H1 (cell line): ENCODE measurements around the gene ERMN. TPM values are rescaled to one million over a fixed set of nuclear protein-coding genes. Genes with fewer than 3 reads are reported as not detected.

Experiments
- CTCF ChIA-PET: fragments of 300-600 bp; sonication (Branson Sonifier 250); formaldehyde crosslinking; loops from one replicate; lab custom pipeline; 2021; ENCODE audit not compliant: partially characterized antibody; lab: Charles Lee
- POLR2A ChIA-PET: fragments of 300-600 bp; sonication (Branson Sonifier 250); formaldehyde crosslinking; loops from one replicate; lab custom pipeline; 2021; ENCODE audit warnings: inconsistent platforms; ENCODE audit not compliant: partially characterized antibody; lab: Charles Lee
- DNase-seq, 2 experiments: peaks; one replicate each; pipeline versions ENCODE4 v3.0.0 to v3.0.0-alpha.2; 2010 to 2022; ENCODE audit warnings: low spot score in 2 of 2, low read depth in 1 of 2, mixed read lengths in 1 of 2
- FAIRE-seq: peaks from 2 replicates; lab custom pipeline; 2011; peaks lifted over from hg19 to GRCh38; lab: Jason Lieb, UNC
- H2AFZ ChIP-seq: 2 replicates; pipeline ENCODE4 v1.8.1; 2012; ENCODE audit warnings: low read length, inconsistent platforms
- H2AK5ac ChIP-seq: 2 replicates; pipeline ENCODE4 v1.6.1; 2013; ENCODE audit warnings: low read depth, low read length
- H2BK120ac ChIP-seq: replicated peaks from 2 replicates; pipeline ENCODE3; 2013; ENCODE audit warnings: low read depth, low read length, inconsistent platforms
- H2BK12ac ChIP-seq: 2 replicates; pipeline ENCODE4 v1.6.1; 2013; ENCODE audit warnings: low read depth, low read length
- H2BK15ac ChIP-seq: 2 replicates; pipeline ENCODE4 v1.6.1; 2013; ENCODE audit warnings: low read length
- H2BK20ac ChIP-seq: 2 replicates; pipeline ENCODE4 v1.6.1; 2013; ENCODE audit warnings: low read length
- H2BK5ac ChIP-seq: 2 replicates; pipeline ENCODE4 v1.6.1; 2013; ENCODE audit warnings: low read depth, low read length
- H3K14ac ChIP-seq: 2 replicates; pipeline ENCODE4 v1.6.1; 2013; ENCODE audit warnings: inconsistent platforms; ENCODE audit not compliant: insufficient read length
- H3K18ac ChIP-seq: 2 replicates; pipeline ENCODE4 v1.6.1; 2013; ENCODE audit warnings: low read length; ENCODE audit errors: extremely low read depth
- H3K23ac ChIP-seq: 2 replicates; pipeline ENCODE4 v1.6.1; 2013; ENCODE audit warnings: inconsistent platforms; ENCODE audit not compliant: insufficient read length
- H3K23me2 ChIP-seq: 2 replicates; pipeline ENCODE4 v1.6.1; 2013; ENCODE audit warnings: low read depth, low read length
- H3K27ac ChIP-seq: 2 replicates; pipeline ENCODE4 v1.6.1; 2011; ENCODE audit warnings: low read depth, low read length, inconsistent platforms
- H3K27me3 ChIP-seq, 4 experiments: replicated peaks in 1 of 4; 1 replicate in 1 of 4; 2 replicates in 3 of 4; pipeline versions ENCODE4 v1.6.1 to v1.8.1; 2011 to 2013; ENCODE audit warnings: low read length in 3 of 4, mild to moderate bottlenecking in 3 of 4, inconsistent platforms in 2 of 4, mixed read lengths in 2 of 4, moderate library complexity in 1 of 4; ENCODE audit not compliant: control insufficient read depth in 3 of 4, insufficient read depth in 3 of 4; ENCODE audit errors: extremely low read depth in 1 of 4
- H3K36me3 ChIP-seq, 4 experiments: 2 replicates each; pipeline versions ENCODE4 v1.6.1 to v1.8.1; 2011 to 2013; ENCODE audit warnings: mild to moderate bottlenecking in 4 of 4, low read length in 3 of 4, moderate library complexity in 2 of 4, control low read depth in 1 of 4, inconsistent platforms in 1 of 4; ENCODE audit not compliant: insufficient read depth in 4 of 4, control insufficient read depth in 2 of 4
- H3K4ac ChIP-seq: replicated peaks from 2 replicates; pipeline ENCODE3; 2013; ENCODE audit warnings: low read length, low read depth, mixed read lengths, inconsistent platforms; ENCODE audit not compliant: insufficient read length
- H3K4me1 ChIP-seq, 4 experiments: replicated peaks in 1 of 4; 1 replicate in 1 of 4; 2 replicates in 3 of 4; pipeline versions ENCODE4 v1.6.1 to v1.8.1; 2011 to 2013; ENCODE audit warnings: low read length in 3 of 4, inconsistent platforms in 2 of 4, mixed read lengths in 1 of 4; ENCODE audit not compliant: insufficient read depth in 4 of 4, control insufficient read depth in 3 of 4
- H3K4me2 ChIP-seq, 2 experiments: 2 replicates each; pipeline versions ENCODE4 v1.6.1 to v1.8.1; 2011 to 2013; ENCODE audit warnings: low read depth in 2 of 2, low read length in 2 of 2, control low read depth in 1 of 2, inconsistent platforms in 1 of 2, mild to moderate bottlenecking in 1 of 2; ENCODE audit not compliant: insufficient read depth in 1 of 2
- H3K4me3 ChIP-seq, 4 experiments: fragments of 200-600, 300-600 bp in 1 of 4; sonication (generic), shearing (Covaris generic), sonication (Bioruptor Twin) in 1 of 4; 2 replicates each; pipeline versions ENCODE4 v1.5.1 to v1.8.1; 2011 to 2016; ENCODE audit warnings: low read length in 4 of 4, low read depth in 3 of 4, control low read depth in 2 of 4, inconsistent platforms in 2 of 4, mild to moderate bottlenecking in 2 of 4, mixed read lengths in 1 of 4, moderate library complexity in 1 of 4; ENCODE audit not compliant: insufficient read depth in 2 of 4; ENCODE audit errors: extremely low read depth in 1 of 4
- H3K56ac ChIP-seq: replicated peaks from 2 replicates; pipeline ENCODE3; 2013; ENCODE audit warnings: low read depth, mild to moderate bottlenecking, mixed read lengths, low read length, inconsistent platforms; ENCODE audit not compliant: insufficient read length
- H3K79me1 ChIP-seq: 2 replicates; pipeline ENCODE4 v1.6.1; 2013; ENCODE audit warnings: low read depth, low read length, control low read depth
- H3K79me2 ChIP-seq, 2 experiments: 2 replicates each; pipeline versions ENCODE4 v1.6.1 to v1.8.1; 2012 to 2013; ENCODE audit warnings: low read length in 2 of 2, mild to moderate bottlenecking in 2 of 2, inconsistent platforms in 1 of 2; ENCODE audit not compliant: insufficient read depth in 2 of 2, control insufficient read depth in 1 of 2
- H3K9ac ChIP-seq, 4 experiments: replicated peaks in 1 of 4; 1 replicate in 1 of 4; 2 replicates in 3 of 4; pipeline versions ENCODE4 v1.6.1 to v1.8.1; 2011 to 2013; ENCODE audit warnings: low read depth in 3 of 4, low read length in 3 of 4, control low read depth in 2 of 4, mild to moderate bottlenecking in 2 of 4, moderate library complexity in 2 of 4, inconsistent platforms in 1 of 4; ENCODE audit errors: extremely low read depth in 1 of 4
- H3K9me3 ChIP-seq, 2 experiments: 2 replicates each; pipeline versions ENCODE4 v1.6.1 to v1.8.1; 2012 to 2013; ENCODE audit warnings: mild to moderate bottlenecking in 2 of 2, moderate library complexity in 2 of 2, control low read depth in 1 of 2, inconsistent platforms in 1 of 2, low read depth in 1 of 2, low read length in 1 of 2, mixed read lengths in 1 of 2; ENCODE audit not compliant: insufficient read depth in 2 of 2
- H4K20me1 ChIP-seq, 2 experiments: replicated peaks in 1 of 2; 2 replicates each; pipeline versions ENCODE3 to v1.8.1; 2011 to 2013; ENCODE audit warnings: inconsistent platforms in 2 of 2, low read length in 2 of 2, mild to moderate bottlenecking in 1 of 2; ENCODE audit not compliant: insufficient read depth in 2 of 2, control insufficient read depth in 1 of 2
- H4K5ac ChIP-seq: 2 replicates; pipeline ENCODE4 v1.6.1; 2013; ENCODE audit warnings: low read length, low read depth, mixed read lengths, inconsistent platforms; ENCODE audit not compliant: insufficient read length
- H4K8ac ChIP-seq: 2 replicates; pipeline ENCODE4 v1.8.0; 2013; ENCODE audit warnings: mild to moderate bottlenecking, moderate library complexity, low read length, inconsistent platforms; ENCODE audit not compliant: insufficient read depth; ENCODE audit errors: extremely low read depth
- H4K91ac ChIP-seq: replicated peaks from 2 replicates; pipeline ENCODE3; 2013; ENCODE audit warnings: low read length, mixed read lengths, inconsistent platforms; ENCODE audit not compliant: insufficient read length
- SP1 ChIP-seq: IDR thresholded peaks from 2 replicates; pipeline ENCODE4 v1.6.1; 2011; ENCODE audit warnings: low read depth, low read length
- WGBS, 2 experiments: shearing (Covaris generic) in 1 of 2; methylation state at CpG; one replicate each; pipeline versions ENCODE4 v1.1.6 to v1.1.7; 2013 to 2015; ENCODE audit warnings: low lambda C conversion rate in 2 of 2, mixed read lengths in 2 of 2, inconsistent platforms in 1 of 2, low coverage in 1 of 2, missing lambda C conversion rate in 1 of 2; ENCODE audit not compliant: insufficient replicate concordance in 2 of 2, insufficient coverage in 1 of 2, insufficient read length in 1 of 2; ENCODE audit errors: extremely low coverage in 1 of 2, missing lambda C conversion rate in 1 of 2; 5-methylcytosine and 5-hydroxymethylcytosine counted together
- polyA plus RNA-seq, 7 experiments: library from polyadenylated mRNA; depleted of rRNA in 3 of 7; stranded (reverse) in 5 of 7; unstranded in 2 of 7; fragments of >200 nt in 5 of 7; fragments of 200-250 nt in 2 of 7; gene quantifications; 1 replicate in 5 of 7; 2 replicates in 1 of 7; 4 replicates in 1 of 7; pipeline versions ENCODE4 v1.2.1 to v1.2.3, GENCODE V29; 2011 to 2013; ENCODE audit warnings: missing spikeins in 2 of 7, mixed read lengths in 2 of 7
- total RNA-seq: library from RNA; stranded (reverse); fragmentation: NEBNext Ultra II Directional; extraction: Animal tissue kit (Norgen Biotek cat#: 25700); gene quantifications from 2 replicates; pipeline ENCODE4 v1.2.1, GENCODE V29; 2021

Gene ERMN
- total and polyA plus RNA-seq, 2 of the 8 experiments (the other 6 are each of a cell fraction or from before 2014, with no cell fraction given), result 0.11 TPM; not detected in 1

GRCh38 chr2:157334335-157334734 is 8.7 kb upstream of the ERMN start:
- CTCF ChIA-PET, result interaction anchor here (0.7 to 16.0 kb wide), 13 partner anchors 9 to 158 kb away, joined by 3 to 299 read pairs (median 11); partner anchors contain the start of gene ERMN
- H3K4me1 ChIP-seq, result no peaks in the 10 kb centered on the region

More at GRCh38 chr2:157334335-157334734, 8.7 kb upstream of the ERMN start:
- no peak overlapping the region for H3K4ac ChIP-seq
- H3K23ac ChIP-seq, result no peak overlapping the region
- H3K23me2 ChIP-seq, result no peaks in the 10 kb centered on the region
- no peak overlapping the region for H4K8ac ChIP-seq
- no peaks in the 10 kb centered on the region for H3K27me3 ChIP-seq
- DNase-seq (no peak), FAIRE-seq (no peak)
- no peak overlapping the region for H3K4me3 ChIP-seq
- H2BK20ac ChIP-seq, result no peak overlapping the region
- no peaks in the 10 kb centered on the region for H3K9me3 ChIP-seq
- no peak overlapping the region for H2BK5ac ChIP-seq
- no peak overlapping the region for H2BK120ac ChIP-seq
- no peak overlapping the region for H2BK12ac ChIP-seq
- no peak overlapping the region for H3K4me2 ChIP-seq
- no peak overlapping the region for H3K9ac ChIP-seq
- no peak overlapping the region for H3K27ac ChIP-seq
- WGBS, 2 experiments, result 93% methylated on average over 4 of the region's 4 CpGs; no CpG with 5 or more reads in 1 of the 2 experiments
- no peaks in the 10 kb centered on the region for H3K36me3 ChIP-seq
- H3K56ac ChIP-seq, result no peak overlapping the region
- POLR2A ChIA-PET, result no interaction called here
- no peaks in the 10 kb centered on the region for H3K79me2 ChIP-seq
- no peaks in the 10 kb centered on the region for H4K20me1 ChIP-seq
- no peak for TF ChIP-seq SP1
- no peak overlapping the region for H4K5ac ChIP-seq
- no peaks in the 10 kb centered on the region for H3K79me1 ChIP-seq
- H3K14ac ChIP-seq, result no peak overlapping the region
- H4K91ac ChIP-seq, result no peak overlapping the region
- no peak overlapping the region for H2AK5ac ChIP-seq
- no peak overlapping the region for H2BK15ac ChIP-seq
- no peak overlapping the region for H3K18ac ChIP-seq
- H2AFZ ChIP-seq, result no peak overlapping the region
